HG03196 (cell line): ENCODE data around the gene MBTPS1.
A peak's percentile ranks its signal among the peaks of the same experiment; 100 is the strongest.

Source experiments
- ATAC-seq: cut with Tn5 transposase; IDR thresholded peaks from one replicate; pipeline ENCODE4 v1.9.1; 2021; ENCODE audit not compliant: unreplicated experiment

MBTPS1 gene

DNA sequence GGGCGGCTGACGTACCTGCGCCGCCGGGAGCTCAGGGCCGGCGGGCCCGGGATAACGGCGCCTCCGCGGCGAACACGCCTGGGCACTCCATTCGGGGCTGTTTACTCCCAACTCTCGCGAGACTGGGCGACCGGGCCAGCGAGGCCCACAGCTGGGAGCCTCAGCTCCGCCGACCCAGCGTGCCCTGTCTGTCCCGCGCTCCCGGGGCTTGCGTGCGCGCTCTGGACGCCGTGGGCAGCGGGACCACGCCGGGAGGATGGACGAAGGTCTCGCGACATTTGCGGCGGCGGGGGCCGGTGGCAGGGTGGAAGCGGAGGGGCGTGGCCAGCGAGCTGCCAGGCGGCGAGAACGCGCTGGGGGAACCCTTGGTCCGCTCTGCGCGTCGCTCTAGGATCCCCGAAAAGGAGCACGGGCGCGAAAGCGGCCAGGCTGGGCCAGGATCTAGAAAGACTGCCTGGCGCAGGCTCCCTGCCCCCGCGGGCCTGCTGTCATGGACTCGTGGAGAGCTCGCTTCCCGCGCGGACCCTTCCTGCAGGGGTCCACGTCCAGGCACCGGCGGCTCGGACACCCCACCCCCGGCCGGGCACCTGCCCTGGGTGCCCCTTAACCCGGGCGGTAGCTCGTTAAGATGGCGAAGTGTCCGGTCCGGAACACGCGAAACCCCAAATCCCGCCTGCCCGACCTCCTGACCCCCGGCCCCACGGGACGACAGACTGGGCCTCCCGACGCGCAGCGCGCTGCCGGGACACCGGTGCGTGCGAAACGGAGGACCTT is at the start of gene MBTPS1:
TSS of gene MBTPS1 (minus strand) at position 223 of the 774 bp plus-strand sequence. CDS start 15,159 bp downstream, outside the sequence.
- ATAC-seq = peak; percentile 94

DNA sequence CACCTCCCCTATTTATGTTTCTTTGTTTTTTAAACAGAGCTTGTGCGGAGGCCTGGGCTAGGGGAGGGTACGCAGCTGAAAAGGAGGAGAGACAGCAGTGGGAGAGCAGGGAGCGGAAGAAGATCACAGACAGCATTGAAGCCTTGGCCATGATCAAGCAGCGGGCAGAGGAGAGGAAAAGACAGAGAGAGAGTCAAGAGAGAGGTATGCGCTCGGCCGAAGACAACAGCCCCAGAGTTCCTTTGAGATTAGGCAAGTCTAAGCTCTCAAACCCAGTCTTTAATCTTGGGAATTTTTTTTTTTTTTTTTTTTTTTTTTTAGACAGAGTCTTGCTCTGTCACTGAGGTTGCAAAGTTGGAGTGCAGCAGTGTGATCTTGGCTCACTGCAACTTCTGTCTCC is 49.0 kb upstream of the MBTPS1 start:
- ATAC-seq = no peak

DNA sequence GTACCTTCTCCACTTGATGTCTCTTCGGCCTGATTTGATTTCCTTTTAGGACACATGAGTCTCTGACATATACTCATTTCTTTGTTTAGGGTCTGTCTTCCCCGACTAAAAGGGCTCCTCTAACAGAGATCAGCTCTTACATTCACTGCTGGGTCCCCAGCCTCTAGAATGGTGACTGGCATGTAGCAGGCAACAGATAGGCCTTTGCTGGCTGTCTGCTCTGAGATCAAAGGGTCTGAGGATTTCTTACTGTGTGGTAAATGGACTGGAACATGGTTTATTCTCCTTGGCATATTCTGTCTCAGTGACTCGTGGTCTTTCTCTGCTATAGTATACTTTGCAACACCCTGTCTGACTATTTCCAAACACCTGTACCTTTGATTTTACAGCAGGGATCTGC is 45.1 kb upstream of the MBTPS1 start:
- no peak for ATAC-seq

DNA sequence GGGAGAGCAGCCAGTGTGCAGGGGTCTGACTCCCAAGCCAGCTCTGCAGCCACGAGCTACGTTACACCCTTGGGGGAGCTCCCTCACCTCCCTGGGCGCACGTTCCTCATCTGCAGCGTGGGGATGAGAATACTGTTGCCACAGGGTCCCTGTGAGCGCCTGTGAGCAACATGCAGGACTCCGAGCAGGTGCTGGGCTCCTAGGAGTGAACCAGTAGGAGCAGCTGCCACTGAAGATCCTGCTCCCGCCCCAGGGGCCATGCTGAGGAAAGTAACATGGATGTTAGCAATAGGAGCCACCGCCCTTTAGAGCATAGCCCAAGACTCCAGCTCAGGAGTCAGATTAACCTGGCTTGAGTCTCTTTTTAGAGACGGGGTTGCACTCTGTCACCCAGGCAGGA is 44.3 kb upstream of the MBTPS1 start:
- ATAC-seq = no peak

DNA sequence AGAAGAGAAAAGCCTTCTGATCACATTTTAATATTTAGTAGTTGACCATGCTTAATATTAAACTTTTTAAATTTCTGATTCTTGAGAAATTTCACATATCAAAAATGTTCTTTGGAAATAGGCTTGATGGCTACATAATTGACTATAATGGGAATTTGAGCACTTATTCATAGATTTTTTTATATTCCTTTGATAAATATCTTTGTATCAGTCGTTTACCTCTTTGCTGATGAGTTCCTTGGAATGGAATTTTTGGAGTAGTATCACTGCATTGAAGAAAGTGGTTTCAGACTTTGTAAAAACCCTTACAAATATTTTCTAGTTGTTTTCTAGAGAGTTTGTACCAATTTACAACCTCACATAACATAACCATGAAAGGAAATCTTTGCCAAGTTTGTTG is 43.1 kb upstream of the MBTPS1 start:
- no peak for ATAC-seq

DNA sequence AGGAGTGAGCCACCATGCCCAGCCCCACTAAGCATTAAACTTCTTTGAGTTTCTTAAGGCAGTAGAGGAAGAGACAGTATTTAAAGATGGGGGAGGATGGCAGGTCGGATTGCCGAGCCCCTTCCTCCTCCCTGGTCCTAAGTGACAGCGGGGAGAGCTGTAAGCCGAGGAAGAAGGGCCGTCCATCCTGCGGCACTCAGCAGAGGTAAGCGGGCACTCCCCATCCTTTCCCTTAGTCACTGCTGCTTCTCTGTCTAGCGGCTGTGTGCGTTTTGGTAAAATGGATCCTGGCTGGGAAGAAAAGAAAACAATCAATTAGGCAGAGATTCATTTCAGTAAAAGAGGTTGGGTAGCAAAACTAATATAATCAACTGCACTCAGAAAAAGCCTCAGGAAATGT is 42.3 kb upstream of the MBTPS1 start:
- no peak for ATAC-seq

DNA sequence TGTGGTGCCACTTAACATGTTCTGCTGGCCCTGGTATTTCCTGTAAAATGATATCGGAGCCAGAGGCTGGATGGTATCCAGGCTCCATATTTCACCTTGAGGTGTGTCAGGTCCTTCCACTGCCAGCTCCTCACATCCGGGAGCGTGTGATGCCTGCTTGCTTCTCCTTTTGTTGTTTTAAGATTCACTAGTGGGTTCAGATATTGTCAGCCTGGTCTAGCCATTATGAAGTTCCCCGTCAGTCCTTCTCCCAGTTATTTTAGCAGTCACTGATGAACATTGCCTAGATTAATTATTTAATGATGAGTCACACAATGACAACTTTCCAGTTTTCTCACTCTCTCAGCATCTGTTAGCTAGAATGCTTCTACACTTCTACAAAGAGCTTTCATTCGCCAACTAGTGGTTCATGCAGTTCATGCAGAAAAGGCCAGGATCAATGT is 39.6 kb upstream of the MBTPS1 start:
- ATAC-seq = no peak

DNA sequence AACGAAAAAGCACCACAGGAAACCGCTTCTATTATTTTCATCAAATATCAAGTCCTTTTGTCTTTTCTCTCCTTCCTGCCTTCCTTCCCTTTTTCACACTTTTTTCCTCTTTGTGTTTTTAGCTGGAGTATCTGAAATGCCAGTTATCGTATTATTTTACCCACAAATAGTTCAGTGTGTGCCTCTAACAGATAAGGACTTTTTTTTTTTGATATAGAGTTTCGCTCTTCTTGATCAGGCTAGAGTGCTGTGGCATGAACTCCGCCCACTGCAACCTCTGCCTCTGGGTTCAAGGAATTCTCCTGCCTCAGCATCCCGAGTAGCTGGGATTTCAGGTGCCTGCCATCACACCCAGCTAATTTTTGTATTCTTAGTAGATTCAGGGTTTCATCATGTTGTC is 39.0 kb upstream of the MBTPS1 start:
- no peak for ATAC-seq

DNA sequence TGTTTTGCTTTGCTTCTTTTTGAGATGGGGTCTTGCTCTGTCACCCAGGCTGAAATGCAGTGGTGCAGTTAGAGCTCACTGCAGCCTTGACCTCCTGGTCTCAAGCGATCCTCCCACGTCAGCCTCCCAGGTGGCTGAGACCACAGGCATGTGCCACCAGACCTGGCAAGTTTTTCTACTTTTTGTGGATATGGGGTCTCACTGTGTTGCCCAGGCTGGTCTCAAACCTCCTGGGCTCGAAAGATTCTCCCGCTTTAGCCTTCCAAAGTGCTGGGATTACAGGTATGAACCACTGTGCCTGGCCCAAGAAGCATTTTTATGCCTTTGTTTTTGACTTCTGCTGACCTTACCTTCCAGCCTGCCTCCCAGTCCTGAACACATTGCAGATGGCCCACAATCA is 38.5 kb upstream of the MBTPS1 start:
- ATAC-seq = no peak

DNA sequence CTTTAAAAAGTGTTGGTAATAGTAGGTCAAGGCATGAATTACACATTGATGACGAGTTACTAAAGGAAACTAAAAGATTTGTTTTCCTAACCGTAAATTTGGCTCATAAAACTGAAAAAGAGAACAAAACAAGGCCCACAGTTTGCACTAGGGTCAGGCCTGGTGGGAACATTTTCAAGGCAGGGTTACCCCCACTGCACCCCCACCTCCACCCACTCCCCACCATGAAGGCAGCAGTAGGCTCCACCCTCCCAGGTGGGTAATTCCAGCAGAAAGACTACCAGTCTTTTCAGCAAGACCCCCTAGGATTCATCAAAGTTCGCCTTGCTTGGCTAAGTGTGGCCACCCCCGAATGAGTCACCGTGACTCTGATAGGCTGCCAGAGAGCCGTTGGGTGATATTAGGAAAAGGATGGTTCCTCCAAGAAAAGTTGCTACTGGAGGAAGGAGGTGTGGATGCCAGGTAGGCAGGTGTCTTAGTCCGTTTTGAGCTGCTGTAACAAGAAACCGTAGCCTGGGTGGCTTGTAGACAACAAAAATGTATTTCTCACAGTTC is 37.0 kb upstream of the MBTPS1 start:
- no peak for ATAC-seq

DNA sequence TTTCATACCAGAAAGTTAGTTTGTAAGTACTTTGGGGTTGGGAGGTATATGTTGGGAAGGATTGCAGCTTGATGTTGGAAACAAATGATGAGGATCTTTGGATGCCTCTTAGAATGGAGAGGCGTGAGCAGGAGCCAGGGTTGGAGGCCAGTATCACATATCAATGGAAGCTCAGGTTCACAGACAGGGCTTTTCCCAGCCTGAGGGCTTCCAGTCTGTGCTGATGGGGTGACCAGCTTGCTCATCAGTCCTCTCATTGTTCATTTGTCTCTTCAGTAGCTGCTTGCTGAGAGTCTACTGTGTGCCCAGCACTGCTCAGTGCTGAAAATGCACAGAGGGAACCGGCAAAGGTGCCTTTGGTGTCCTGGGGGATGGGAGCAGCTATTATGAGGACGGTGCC is 34.2 kb upstream of the MBTPS1 start:
- ATAC-seq = no peak

DNA sequence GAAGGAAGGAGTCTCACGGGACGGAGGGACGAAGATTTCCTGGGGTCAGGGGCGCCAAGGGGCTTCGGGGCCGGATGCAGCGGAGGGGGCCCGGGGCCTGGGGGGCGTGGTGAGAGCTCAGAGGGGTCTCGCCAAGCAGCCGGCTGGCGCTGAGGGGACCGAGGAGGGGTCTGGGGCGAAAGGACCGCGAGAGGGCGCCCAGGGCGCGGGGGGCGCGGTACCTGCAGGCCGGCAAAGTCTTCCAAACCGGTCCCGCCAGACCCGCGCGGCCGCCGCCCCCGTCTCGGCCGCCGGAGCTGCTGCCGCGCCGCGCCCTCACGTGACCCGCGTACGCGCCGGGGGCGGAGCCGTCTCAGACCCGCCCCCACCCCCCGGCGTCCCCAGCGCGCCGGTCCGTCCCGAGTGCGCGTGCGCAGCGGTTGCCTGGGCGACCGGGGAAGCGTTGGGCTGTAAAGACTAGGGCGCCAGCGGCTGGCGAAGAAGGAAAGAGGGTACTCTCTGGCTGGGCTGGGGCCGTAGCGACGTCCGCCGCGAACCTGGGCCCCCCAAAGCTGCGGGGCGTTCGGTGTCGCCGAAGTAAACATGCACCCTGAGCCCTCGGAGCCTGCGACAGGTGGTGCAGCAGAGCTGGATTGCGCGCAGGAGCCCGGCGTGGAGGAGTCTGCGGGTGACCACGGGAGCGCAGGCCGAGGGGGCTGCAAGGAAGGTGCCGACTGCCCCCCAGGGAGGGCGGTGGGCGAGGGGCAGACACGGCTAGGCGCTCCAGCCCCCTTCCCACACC is 28.3 kb upstream of the MBTPS1 start, which contains the start of the genes DNAAF1 and HSDL1:
TSS of gene DNAAF1 (plus strand) at position 450 of the 781 bp plus-strand sequence. CDS start at position 583, 133 bp downstream.
TSS of gene HSDL1 (minus strand) at position 319 of the 781 bp plus-strand sequence. CDS start 13,856 bp downstream, outside the sequence.
- peak; percentile 81 for ATAC-seq

DNA sequence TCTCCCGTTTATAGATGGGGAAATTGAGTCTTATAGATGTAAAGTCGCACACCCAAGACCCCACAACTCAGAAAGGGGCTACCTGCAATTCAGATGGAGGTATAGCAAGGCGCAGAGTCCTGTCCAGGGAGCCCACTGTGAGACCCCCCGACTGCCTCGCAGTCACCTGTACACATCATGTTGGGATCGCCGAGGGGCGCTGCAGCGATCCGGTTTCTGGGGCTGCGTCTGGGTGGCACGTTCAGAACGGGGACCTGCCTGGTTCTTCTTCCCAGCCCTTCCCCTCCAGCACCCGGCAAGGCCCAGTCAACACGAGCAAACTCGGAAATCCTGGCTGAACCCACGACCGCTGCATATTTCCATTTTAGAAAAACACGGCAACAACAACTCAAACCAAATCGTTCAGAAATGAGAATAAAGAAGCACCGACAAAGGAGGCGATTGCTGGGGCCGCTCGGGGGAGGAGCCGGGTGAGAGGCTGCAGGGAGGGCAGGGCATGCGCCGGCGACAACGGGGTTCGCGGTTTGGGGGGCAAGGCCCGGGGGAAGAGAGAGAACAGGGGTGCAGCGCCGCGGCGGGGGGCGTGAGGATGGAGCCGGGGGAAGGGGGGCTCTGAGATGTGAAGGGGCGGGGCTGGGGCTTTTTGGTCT is 27.6 kb upstream of the MBTPS1 start:
- ATAC-seq = no peak

DNA sequence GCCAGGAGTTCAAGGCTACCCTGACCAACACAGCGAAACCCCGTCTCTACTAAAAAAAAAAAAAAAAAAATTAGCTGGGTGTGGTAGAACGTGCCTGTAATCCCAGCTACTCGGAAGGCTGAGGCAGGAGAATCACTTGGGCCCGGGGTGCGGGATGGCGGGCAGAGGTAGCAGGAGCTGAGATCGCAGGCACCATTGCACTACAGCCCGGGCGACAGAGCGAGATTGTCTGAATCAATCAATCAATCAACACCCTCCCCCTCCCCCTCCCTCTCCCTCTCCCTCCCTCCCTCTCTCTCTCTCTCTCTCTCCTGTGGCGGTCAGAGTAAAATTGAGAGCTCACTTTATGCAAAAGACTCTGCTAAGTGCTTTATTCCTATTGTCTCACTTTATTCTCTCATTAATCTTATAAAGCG is 27.1 kb upstream of the MBTPS1 start:
- no peak for ATAC-seq

DNA sequence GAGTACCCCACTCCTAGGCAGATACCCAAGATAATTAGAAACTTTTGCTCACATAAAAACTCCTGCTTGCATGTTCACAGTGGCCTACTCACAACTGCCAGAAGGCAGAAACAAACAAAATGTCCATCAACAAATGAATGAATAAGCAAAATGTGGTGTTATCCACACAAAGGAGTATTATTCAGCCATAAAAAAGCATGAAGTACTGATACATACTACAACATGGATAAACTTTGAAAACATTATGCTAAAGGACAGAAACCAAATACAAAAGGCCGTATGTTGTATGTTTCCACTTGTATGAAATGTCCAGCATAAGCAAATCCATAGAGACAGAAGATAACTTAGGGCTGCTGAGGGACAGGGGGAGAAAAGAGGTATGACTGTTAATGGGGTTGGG is 26.3 kb upstream of the MBTPS1 start:
- ATAC-seq = no peak

DNA sequence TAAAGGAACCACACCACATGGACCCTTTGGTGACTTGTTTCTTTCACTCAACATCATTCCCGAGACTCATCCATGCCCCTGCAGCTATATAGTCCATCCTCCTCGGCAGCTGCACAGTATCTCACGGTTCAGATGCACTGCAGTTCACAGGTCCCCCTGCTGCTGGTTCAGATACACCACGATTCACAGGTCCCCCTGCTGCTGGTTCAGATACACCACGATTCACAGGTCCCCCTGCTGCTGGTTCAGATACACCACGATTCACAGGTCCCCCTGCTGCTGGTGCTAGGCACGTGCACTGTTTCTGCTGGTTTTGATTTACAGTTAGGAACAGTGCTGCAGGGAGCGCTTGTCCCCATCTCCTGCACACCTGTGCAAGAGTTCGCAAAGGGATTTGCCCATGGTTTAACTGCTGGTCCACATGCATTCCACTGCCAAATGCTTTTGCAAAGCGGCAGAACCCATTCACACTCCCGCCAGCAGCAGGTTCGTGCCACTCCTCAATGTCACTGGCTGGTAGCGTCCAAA is 24.5 kb upstream of the MBTPS1 start:
- ATAC-seq = no peak

DNA sequence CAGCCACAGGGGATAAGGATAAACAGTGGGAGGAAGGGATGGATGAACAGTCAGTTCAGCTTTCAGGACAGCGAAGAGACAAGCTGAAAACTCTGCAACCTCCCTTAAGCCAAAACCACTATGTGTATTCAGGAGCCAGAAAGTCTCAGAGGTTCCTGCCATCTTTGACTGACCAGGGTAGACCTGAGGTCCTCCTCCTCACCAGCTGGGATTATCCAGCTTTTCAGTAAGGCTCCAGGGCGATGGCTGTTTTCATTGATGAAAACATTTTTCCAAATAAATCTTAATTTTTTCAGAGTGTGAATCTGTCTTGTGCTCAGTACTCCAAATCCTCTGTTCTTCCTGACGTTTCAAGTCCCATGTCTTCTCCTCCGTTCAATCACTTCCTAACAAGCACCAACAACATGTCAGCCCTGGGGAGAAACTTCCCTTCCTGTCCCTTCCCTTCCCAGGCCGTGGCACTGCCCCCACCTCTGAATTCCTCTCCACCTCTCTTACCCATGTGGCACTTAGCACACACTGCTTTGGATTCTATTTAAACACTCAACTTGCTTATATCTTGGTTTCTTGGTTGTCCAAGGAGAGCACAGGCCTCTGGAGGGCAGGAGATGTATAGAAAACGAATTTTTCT is 23.0 kb upstream of the MBTPS1 start:
- no peak for ATAC-seq

DNA sequence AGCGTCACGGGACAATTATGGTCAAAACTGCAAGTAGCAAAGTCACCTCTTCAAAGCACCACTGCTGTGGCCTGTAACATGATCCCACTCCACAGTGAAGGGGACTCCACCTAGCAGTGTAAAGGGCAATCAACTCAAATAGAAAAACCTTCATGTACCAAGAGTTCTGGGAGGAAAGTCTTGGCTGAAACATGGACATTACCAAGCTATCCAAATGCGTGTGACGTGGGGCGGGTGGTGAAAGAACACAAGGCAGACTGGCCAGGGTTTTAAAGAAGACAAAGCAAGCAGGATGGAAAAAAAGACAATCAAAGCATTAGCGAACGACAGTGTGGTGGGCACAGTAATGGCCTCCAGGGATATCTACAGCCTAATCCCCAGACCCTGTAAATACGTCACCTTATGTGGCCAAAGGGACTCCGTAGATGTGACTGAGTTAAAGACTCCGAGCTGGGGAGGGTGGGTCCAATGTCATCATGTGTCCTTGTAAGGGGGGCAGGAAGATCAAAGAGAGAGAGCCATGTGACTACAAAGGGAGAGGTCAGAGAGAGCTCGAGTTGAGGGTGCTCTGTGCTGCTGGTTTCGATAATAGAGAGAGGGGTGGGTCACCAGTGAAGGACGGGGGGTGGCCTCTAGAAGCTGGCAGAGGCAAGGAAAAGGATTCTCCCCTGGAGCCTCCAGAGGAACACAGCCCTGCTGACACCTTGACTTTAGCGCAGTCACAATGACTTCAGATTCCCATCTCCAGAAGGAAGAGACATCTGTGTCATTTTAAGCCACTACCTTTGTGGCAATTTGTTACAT is 22.3 kb upstream of the MBTPS1 start:
- no peak for ATAC-seq

DNA sequence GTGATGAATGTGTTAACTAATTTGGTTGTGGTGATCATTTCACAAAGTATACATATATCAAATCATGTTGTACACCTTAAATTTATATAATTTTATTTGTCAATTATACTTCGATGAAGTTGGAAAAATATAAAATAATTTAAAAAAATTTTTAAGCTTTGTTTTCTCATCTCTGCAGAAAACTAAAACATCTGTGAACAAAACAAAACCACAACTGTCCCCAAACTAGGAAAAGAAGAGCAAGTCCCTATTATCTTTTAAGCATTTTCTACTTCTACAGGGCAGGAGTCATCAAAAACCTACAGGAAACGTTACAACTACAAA is 21.7 kb upstream of the MBTPS1 start:
- ATAC-seq = no peak
